Stimulated activated CD4-positive, alpha-beta T cell treated with anti-CD3 and anti-CD28 coated beads, Interleukin-12 subunit alpha, Interleukin-12 subunit beta, amount 100 ng/mL, for 4 hours (primary cell): Measurements from ENCODE around the gene PIK3CD.
A peak's percentile ranks its signal among the peaks of the same experiment; 100 is the strongest.

Experiments
- DNase-seq: peaks from one replicate; pipeline ENCODE4 v3.0.0-alpha.2; 2020

Gene PIK3CD

GRCh38 chr1:9651565-9652378, at the start of gene PIK3CD:
PIK3CD (plus strand) TSS chr1:9651731; CDS start chr1:9710456, 58,725 bp downstream.
- peak; percentile 50 for DNase-seq

- no peak for DNase-seq
Measured at GRCh38 chr1:9601942-9602793, 49.4 kb upstream of the PIK3CD start.

- no peak for DNase-seq
Measured at GRCh38 chr1:9602794-9603167, 48.8 kb upstream of the PIK3CD start.

- no peak for DNase-seq
Measured at GRCh38 chr1:9603307-9603706, 48.2 kb upstream of the PIK3CD start.

- no peak for DNase-seq
Measured at GRCh38 chr1:9603766-9604753, 47.5 kb upstream of the PIK3CD start.

- no peak for DNase-seq
Measured at GRCh38 chr1:9604836-9605235, 46.7 kb upstream of the PIK3CD start.

GRCh38 chr1:9605946-9606455, 45.5 kb upstream of the PIK3CD start:
- DNase-seq: no peak

GRCh38 chr1:9606458-9606857, 45.1 kb upstream of the PIK3CD start:
- DNase-seq: no peak

- no peak for DNase-seq
Measured at GRCh38 chr1:9606948-9607347, 44.6 kb upstream of the PIK3CD start.

GRCh38 chr1:9607352-9607751, 44.2 kb upstream of the PIK3CD start:
- DNase-seq: no peak

GRCh38 chr1:9609998-9610397, 41.5 kb upstream of the PIK3CD start:
- DNase-seq: no peak

GRCh38 chr1:9610548-9610947, 41.0 kb upstream of the PIK3CD start:
- no peak for DNase-seq

GRCh38 chr1:9611716-9612115, 39.8 kb upstream of the PIK3CD start:
- DNase-seq: no peak

- no peak for DNase-seq
Measured at GRCh38 chr1:9612162-9612845, 39.2 kb upstream of the PIK3CD start.

GRCh38 chr1:9612871-9613624, 38.5 kb upstream of the PIK3CD start:
- no peak for DNase-seq

GRCh38 chr1:9613625-9614299, 37.8 kb upstream of the PIK3CD start:
- DNase-seq: no peak

- peak; percentile 52 for DNase-seq
Measured at GRCh38 chr1:9615316-9616063, 36.0 kb upstream of the PIK3CD start.

GRCh38 chr1:9618909-9619679, 32.4 kb upstream of the PIK3CD start:
- no peak for DNase-seq

GRCh38 chr1:9621032-9621431, 30.5 kb upstream of the PIK3CD start:
- DNase-seq: no peak
